GM23338 (cell line): ENCODE data around the gene VWC2. TPM values are rescaled to one million over a fixed set of nuclear protein-coding genes. Genes with fewer than 3 reads are reported as not detected.

Experiments
- ATAC-seq: fragments of 200-7000 bp; cut with Tn5 transposase; 3 replicates; pipeline ENCODE4 v1.9.1; 2020
- DNase-seq: peaks from one replicate; pipeline ENCODE4 v3.0.0-alpha.2; 2015; ENCODE audit warnings: low spot score
- H2AFZ ChIP-seq: fragments of 200-600 bp; sonication (generic); 2 replicates; pipeline ENCODE4 v1.8.0; 2016; ENCODE audit warnings: antibody characterized with exemption, mild to moderate bottlenecking, moderate library complexity
- H3F3A ChIP-seq: fragments of 200-600 bp; sonication (generic); replicated peaks from 2 replicates; pipeline ENCODE4 v1.8.0; 2017; ENCODE audit warnings: antibody characterized with exemption, mixed run types, low read depth
- H3K27ac ChIP-seq: fragments of 200-600 bp; sonication (generic); 2 replicates; pipeline ENCODE4 v1.6.1; 2016; ENCODE audit warnings: low read depth
- H3K27me3 ChIP-seq: fragments of 200-600 bp; sonication (generic); 2 replicates; pipeline ENCODE4 v1.8.0; 2016; ENCODE audit warnings: mild to moderate bottlenecking, mixed run types, moderate library complexity; ENCODE audit not compliant: insufficient read depth
- H3K36me3 ChIP-seq: fragments of 200-600 bp; sonication (generic); 2 replicates; pipeline ENCODE4 v1.8.0; 2016; ENCODE audit warnings: mild to moderate bottlenecking; ENCODE audit not compliant: insufficient read depth
- H3K4me1 ChIP-seq: fragments of 200-600 bp; sonication (generic); 2 replicates; pipeline ENCODE4 v1.8.0; 2016; ENCODE audit warnings: mild to moderate bottlenecking, moderate library complexity; ENCODE audit not compliant: insufficient read depth
- H3K4me2 ChIP-seq: fragments of 200-600 bp; sonication (generic); 2 replicates; pipeline ENCODE4 v1.7.1; 2017; ENCODE audit warnings: mixed run types
- H3K4me3 ChIP-seq: fragments of 200-600 bp; sonication (generic); 2 replicates; pipeline ENCODE4 v1.6.1; 2016; ENCODE audit warnings: mixed run types
- H3K79me2 ChIP-seq: fragments of 200-600 bp; sonication (generic); replicated peaks from 2 replicates; pipeline ENCODE4 v1.8.0; 2017; ENCODE audit warnings: mild to moderate bottlenecking; ENCODE audit not compliant: insufficient read depth
- H3K9me2 ChIP-seq: fragments of 200-600 bp; sonication (generic); 2 replicates; pipeline ENCODE4 v1.8.0; 2017; ENCODE audit not compliant: insufficient read depth
- H4K20me1 ChIP-seq: fragments of 200-600 bp; sonication (generic); replicated peaks from 2 replicates; pipeline ENCODE4 v1.8.0; 2017; ENCODE audit warnings: mild to moderate bottlenecking; ENCODE audit not compliant: insufficient read depth
- H3K27ac Mint-ChIP-seq: 2 replicates; pipeline ENCODE4 v1.8.0; 2020; ENCODE audit warnings: inconsistent platforms, mild to moderate bottlenecking, moderate library complexity, mixed read lengths
- H3K27me3 Mint-ChIP-seq: 3 replicates; pipeline ENCODE4 v1.8.0; 2022; ENCODE audit warnings: low read depth, mild to moderate bottlenecking, moderate library complexity, mixed read lengths, inconsistent platforms; ENCODE audit not compliant: insufficient read depth, poor library complexity
- H3K36me3 Mint-ChIP-seq: 3 replicates; pipeline ENCODE4 v1.8.0; 2021; ENCODE audit warnings: low read depth, mild to moderate bottlenecking, inconsistent platforms, moderate library complexity, mixed read lengths
- H3K4me1 Mint-ChIP-seq: 3 replicates; pipeline ENCODE4 v1.8.0; 2020; ENCODE audit warnings: mild to moderate bottlenecking, inconsistent platforms, mixed read lengths
- H3K4me3 Mint-ChIP-seq: 3 replicates; pipeline ENCODE4 v1.8.0; 2021; ENCODE audit warnings: moderate library complexity, mild to moderate bottlenecking, inconsistent platforms, mixed read lengths
- H3K9me3 Mint-ChIP-seq: 3 replicates; pipeline ENCODE4 v1.8.0; 2020; ENCODE audit warnings: moderate library complexity, mild to moderate bottlenecking, inconsistent platforms, mixed read lengths
- CREB1 ChIP-seq: fragments of 250-450 bp; sonication (Bioruptor Pico); IDR thresholded peaks from 2 replicates; pipeline ENCODE4 v1.5.0; 2020; ENCODE audit warnings: low read depth, mild to moderate bottlenecking, moderate library complexity
- EZH2 ChIP-seq: fragments of 200-600 bp; sonication (generic); IDR thresholded peaks from one replicate; pipeline ENCODE4 v1.8.0; 2017; ENCODE audit warnings: antibody characterized with exemption, mild to moderate bottlenecking, low read depth; ENCODE audit not compliant: unreplicated experiment
- JUNB ChIP-seq: IDR thresholded peaks from one replicate; pipeline ENCODE4 v1.6.1; 2016; ENCODE audit warnings: antibody characterized with exemption; ENCODE audit not compliant: unreplicated experiment
- POLR2AphosphoS5 ChIP-seq: IDR thresholded peaks from 2 replicates; pipeline ENCODE4 v1.6.1; 2016; ENCODE audit warnings: antibody characterized with exemption, low read depth
- ZNF114 ChIP-seq: fragments of 250-450 bp; sonication (Bioruptor Pico); IDR thresholded peaks from 2 replicates; pipeline ENCODE4 v1.5.0; 2020; ENCODE audit warnings: mild to moderate bottlenecking, moderate library complexity
- polyA plus RNA-seq: library from polyadenylated mRNA; unstranded; fragments of >200 nt; fragmentation: Nextera tagmentation; extraction: Ambion mirVana; gene quantifications from 2 replicates; pipeline ENCODE4 v1.2.1, GENCODE V29; 2016
- total RNA-seq: library from RNA; depleted of rRNA; stranded (reverse); fragments of >200 nt; shearing (Covaris generic); gene quantifications from 2 replicates; pipeline ENCODE4 v1.2.3, GENCODE V29; 2014
- TF ChIP-seq, protein P1 (sequence below): fragments of 250-450 bp; sonication (Bioruptor Pico); IDR thresholded peaks from 2 replicates; pipeline ENCODE4 v1.5.0; 2020; ENCODE audit warnings: mild to moderate bottlenecking, moderate library complexity
- TF ChIP-seq, protein P2 (sequence below), 2 experiments: fragments of 200-600 bp in 1 of 2; sonication (generic) in 1 of 2; conservative IDR thresholded peaks; 2 replicates each; pipeline versions ENCODE4 v1.5.1 to v1.6.1; 2016 to 2017; ENCODE audit warnings: antibody characterized with exemption in 2 of 2, low read depth in 2 of 2, mild to moderate bottlenecking in 2 of 2, moderate library complexity in 1 of 2
- TF ChIP-seq, protein P3 (sequence below): IDR thresholded peaks from 2 replicates; pipeline ENCODE4 v1.6.1; 2016; ENCODE audit warnings: antibody characterized with exemption

Gene VWC2
- total and polyA plus RNA-seq, 2 experiments from 2014 or later, result 0.15 to 0.45 TPM

DNA sequence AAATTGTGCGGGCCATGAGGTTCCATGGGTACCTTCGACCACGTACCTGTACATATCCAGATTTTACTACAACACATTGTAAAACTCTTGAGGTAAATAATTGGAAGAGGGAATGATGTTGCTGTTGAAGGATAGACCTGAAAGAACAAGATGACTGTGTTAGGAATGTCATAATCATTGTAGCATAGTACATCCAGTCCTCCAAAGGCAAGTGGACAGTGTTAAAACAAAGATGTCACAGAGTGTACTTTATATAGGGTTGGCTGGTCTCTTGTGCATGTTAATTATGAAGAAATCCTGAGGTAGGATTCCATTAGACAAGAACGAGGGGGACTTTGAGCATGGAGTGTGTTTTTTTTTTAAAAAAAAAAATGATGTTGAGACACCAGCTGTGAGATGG lies 30.4 kb downstream of the VWC2 start (continued):
- TF ChIP-seq, protein P1, sequence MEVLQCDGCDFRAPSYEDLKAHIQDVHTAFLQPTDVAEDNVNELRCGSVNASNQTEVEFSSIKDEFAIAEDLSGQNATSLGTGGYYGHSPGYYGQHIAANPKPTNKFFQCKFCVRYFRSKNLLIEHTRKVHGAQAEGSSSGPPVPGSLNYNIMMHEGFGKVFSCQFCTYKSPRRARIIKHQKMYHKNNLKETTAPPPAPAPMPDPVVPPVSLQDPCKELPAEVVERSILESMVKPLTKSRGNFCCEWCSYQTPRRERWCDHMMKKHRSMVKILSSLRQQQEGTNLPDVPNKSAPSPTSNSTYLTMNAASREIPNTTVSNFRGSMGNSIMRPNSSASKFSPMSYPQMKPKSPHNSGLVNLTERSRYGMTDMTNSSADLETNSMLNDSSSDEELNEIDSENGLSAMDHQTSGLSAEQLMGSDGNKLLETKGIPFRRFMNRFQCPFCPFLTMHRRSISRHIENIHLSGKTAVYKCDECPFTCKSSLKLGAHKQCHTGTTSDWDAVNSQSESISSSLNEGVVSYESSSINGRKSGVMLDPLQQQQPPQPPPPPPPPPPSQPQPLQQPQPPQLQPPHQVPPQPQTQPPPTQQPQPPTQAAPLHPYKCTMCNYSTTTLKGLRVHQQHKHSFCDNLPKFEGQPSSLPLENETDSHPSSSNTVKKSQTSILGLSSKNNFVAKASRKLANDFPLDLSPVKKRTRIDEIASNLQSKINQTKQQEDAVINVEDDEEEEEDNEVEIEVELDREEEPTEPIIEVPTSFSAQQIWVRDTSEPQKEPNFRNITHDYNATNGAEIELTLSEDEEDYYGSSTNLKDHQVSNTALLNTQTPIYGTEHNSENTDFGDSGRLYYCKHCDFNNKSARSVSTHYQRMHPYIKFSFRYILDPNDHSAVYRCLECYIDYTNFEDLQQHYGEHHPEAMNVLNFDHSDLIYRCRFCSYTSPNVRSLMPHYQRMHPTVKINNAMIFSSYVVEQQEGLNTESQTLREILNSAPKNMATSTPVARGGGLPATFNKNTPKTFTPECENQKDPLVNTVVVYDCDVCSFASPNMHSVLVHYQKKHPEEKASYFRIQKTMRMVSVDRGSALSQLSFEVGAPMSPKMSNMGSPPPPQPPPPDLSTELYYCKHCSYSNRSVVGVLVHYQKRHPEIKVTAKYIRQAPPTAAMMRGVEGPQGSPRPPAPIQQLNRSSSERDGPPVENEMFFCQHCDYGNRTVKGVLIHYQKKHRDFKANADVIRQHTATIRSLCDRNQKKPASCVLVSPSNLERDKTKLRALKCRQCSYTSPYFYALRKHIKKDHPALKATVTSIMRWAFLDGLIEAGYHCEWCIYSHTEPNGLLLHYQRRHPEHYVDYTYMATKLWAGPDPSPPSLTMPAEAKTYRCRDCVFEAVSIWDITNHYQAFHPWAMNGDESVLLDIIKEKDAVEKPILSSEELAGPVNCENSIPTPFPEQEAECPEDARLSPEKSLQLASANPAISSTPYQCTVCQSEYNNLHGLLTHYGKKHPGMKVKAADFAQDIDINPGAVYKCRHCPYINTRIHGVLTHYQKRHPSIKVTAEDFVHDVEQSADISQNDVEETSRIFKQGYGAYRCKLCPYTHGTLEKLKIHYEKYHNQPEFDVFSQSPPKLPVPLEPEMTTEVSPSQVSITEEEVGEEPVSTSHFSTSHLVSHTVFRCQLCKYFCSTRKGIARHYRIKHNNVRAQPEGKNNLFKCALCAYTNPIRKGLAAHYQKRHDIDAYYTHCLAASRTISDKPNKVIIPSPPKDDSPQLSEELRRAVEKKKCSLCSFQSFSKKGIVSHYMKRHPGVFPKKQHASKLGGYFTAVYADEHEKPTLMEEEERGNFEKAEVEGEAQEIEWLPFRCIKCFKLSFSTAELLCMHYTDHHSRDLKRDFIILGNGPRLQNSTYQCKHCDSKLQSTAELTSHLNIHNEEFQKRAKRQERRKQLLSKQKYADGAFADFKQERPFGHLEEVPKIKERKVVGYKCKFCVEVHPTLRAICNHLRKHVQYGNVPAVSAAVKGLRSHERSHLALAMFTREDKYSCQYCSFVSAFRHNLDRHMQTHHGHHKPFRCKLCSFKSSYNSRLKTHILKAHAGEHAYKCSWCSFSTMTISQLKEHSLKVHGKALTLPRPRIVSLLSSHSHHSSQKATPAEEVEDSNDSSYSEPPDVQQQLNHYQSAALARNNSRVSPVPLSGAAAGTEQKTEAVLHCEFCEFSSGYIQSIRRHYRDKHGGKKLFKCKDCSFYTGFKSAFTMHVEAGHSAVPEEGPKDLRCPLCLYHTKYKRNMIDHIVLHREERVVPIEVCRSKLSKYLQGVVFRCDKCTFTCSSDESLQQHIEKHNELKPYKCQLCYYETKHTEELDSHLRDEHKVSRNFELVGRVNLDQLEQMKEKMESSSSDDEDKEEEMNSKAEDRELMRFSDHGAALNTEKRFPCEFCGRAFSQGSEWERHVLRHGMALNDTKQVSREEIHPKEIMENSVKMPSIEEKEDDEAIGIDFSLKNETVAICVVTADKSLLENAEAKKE, result no peak
- TF ChIP-seq, protein P2, sequence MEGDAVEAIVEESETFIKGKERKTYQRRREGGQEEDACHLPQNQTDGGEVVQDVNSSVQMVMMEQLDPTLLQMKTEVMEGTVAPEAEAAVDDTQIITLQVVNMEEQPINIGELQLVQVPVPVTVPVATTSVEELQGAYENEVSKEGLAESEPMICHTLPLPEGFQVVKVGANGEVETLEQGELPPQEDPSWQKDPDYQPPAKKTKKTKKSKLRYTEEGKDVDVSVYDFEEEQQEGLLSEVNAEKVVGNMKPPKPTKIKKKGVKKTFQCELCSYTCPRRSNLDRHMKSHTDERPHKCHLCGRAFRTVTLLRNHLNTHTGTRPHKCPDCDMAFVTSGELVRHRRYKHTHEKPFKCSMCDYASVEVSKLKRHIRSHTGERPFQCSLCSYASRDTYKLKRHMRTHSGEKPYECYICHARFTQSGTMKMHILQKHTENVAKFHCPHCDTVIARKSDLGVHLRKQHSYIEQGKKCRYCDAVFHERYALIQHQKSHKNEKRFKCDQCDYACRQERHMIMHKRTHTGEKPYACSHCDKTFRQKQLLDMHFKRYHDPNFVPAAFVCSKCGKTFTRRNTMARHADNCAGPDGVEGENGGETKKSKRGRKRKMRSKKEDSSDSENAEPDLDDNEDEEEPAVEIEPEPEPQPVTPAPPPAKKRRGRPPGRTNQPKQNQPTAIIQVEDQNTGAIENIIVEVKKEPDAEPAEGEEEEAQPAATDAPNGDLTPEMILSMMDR (conservative IDR thresholded peaks at IDR 0.05; ENCODE audit: low read depth in 2 of 2), result no peak
- TF ChIP-seq POLR2AphosphoS5 (no peak), EZH2 (no peak), JUNB (no peak)

DNA sequence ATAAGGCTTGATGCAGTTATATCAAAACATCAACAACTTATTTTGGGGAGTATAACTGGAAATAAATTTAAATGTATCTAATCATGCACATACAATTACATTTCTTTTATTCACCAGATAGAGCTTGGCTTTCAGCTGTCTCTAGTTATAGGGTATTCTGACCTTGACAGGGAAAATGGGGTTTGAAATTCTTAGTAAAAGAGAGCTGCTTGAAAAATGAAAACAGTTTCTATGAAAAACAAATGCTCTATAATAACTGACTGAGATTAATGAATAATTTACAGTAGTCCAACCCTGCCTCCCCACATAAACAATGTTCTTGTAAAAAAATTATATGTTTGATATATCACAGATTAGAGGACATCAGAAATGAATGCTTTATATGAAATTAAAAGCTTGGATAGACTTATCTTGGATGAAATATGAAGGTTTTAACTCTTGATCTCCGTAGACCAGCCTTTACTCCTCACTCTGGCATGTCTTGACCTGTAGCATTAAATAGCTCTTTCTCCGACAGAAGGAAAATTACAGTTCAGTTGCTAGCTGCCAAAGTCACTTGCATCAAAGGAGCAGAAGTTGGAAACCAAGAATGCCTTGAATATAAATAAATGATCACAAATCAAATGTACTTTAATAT lies 32.1 kb downstream of the VWC2 start:
- Histone ChIP-seq H3K27me3 (no peaks in the 10 kb centered on the region), H3K36me3 (no peaks in the 10 kb centered on the region), H3K79me2 (no peaks in the 10 kb centered on the region), H4K20me1 (no peaks in the 10 kb centered on the region), H3K4me1 (no peaks in the 10 kb centered on the region), H3K4me2 (no peak overlapping the region), H2AFZ (no peak overlapping the region), H3K27ac (no peak overlapping the region), H3F3A (no peaks in the 10 kb centered on the region), H3K4me3 (no peak overlapping the region), H3K9me2 (0 out of 2 replicates have a peak, but pooled peaks cover 9% of the 10 kb centered on the region)
- DNase-seq (no peak), ATAC-seq (no peak)
- Mint-ChIP-seq H3K4me3 (no peak overlapping the region), H3K36me3 (peaks cover 10% of the 10 kb centered on the region; the same call in 1 of the 3 replicates), H3K4me1 (peaks cover 4% of the 10 kb centered on the region; the same call in 1 of the 3 replicates), H3K27ac (no peak overlapping the region), H3K27me3 (peaks cover 4% of the 10 kb centered on the region), H3K9me3 (no peaks in the 10 kb centered on the region; the same call in 2 of the 3 replicates)
- TF ChIP-seq, protein P2 (conservative IDR thresholded peaks at IDR 0.05; ENCODE audit: low read depth in 2 of 2), result no peak
- TF ChIP-seq, protein P3, sequence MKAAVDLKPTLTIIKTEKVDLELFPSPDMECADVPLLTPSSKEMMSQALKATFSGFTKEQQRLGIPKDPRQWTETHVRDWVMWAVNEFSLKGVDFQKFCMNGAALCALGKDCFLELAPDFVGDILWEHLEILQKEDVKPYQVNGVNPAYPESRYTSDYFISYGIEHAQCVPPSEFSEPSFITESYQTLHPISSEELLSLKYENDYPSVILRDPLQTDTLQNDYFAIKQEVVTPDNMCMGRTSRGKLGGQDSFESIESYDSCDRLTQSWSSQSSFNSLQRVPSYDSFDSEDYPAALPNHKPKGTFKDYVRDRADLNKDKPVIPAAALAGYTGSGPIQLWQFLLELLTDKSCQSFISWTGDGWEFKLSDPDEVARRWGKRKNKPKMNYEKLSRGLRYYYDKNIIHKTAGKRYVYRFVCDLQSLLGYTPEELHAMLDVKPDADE, result no peak
- TF ChIP-seq POLR2AphosphoS5, result no peak
- TF ChIP-seq CREB1 (CRISPR knock-in tag), result no peak
- TF ChIP-seq ZNF114 (CRISPR knock-in tag), result no peak
